Measurements from ENCODE around the gene RPSA. TPM values are rescaled to one million over a fixed set of nuclear protein-coding genes. Genes with fewer than 3 reads are reported as not detected.

Gene RPSA
- total RNA-seq, 1 donor from 2014 or later = 2,720 TPM

- H3K4me3 ChIP-seq (ENCODE audit: low read depth, low read length) = peak overlapping the region; percentile 95
- no peak for DNase-seq (ENCODE audit: low read depth)
- TF ChIP-seq, protein P1, sequence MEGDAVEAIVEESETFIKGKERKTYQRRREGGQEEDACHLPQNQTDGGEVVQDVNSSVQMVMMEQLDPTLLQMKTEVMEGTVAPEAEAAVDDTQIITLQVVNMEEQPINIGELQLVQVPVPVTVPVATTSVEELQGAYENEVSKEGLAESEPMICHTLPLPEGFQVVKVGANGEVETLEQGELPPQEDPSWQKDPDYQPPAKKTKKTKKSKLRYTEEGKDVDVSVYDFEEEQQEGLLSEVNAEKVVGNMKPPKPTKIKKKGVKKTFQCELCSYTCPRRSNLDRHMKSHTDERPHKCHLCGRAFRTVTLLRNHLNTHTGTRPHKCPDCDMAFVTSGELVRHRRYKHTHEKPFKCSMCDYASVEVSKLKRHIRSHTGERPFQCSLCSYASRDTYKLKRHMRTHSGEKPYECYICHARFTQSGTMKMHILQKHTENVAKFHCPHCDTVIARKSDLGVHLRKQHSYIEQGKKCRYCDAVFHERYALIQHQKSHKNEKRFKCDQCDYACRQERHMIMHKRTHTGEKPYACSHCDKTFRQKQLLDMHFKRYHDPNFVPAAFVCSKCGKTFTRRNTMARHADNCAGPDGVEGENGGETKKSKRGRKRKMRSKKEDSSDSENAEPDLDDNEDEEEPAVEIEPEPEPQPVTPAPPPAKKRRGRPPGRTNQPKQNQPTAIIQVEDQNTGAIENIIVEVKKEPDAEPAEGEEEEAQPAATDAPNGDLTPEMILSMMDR (conservative IDR thresholded peaks at IDR 0.05; ENCODE audit: low read depth, low read length) = no peak
Observed at GRCh38 chr3:39405687-39406367, 693 bp upstream of the RPSA start.

DNA sequence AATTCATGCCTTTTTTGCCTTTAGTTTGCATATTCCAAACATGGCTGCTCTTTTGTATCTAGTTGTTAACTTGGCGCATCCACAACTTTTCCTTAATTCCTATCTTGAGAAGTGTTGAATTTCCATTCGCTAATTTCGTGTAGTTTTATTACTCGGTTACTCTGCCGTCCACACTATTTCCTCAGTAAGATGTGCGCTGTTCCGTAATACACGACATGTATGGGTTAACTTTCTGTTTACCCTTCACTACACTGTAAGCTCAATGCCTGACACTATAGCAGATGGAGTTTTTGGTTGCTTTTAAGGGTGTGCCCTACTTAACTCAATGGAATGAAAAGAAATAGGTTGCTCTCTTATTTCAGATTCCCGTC, 724 bp downstream of the RPSA start:
- no peak for DNase-seq (ENCODE audit: low read depth)
- H3K4me3 ChIP-seq (ENCODE audit: low read depth, low read length) = peak overlapping the region; percentile 95
- TF ChIP-seq, protein P1 (conservative IDR thresholded peaks at IDR 0.05; ENCODE audit: low read depth, low read length) = no peak

DNA sequence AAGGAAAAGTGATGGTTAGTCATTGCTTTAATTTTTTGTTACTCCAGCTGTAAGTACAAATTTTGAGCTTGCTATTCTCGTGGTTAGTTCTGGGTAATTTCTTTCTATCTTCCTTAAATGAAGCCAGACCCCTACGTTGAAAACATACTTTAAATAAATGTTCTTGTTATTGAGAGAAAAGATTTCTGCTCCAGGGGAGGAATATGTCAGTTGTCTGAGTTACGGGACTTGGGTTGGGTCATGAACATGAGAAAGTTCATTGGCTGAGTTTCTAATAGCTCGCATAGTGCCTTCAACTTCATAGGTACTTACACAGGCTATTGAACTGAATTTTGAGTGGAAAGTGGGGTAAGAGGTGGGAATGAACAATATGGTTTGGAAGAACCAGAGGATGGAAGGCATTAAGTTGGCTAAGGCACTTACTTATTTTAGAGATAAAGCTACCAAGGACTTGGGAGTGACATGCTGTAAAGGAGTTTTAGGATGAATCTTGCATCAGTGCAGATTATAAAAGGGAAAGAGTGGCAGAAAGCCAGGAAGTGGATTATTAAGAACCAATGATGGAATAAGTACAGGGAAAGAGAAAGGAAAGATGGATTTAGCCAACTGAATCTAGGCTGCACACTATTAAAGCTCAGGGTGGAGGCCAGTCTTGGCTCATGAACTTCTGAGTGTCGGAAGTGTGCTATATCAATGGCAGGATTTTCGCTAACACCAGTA, 1.4 kb downstream of the RPSA start:
- TF ChIP-seq, protein P1 (conservative IDR thresholded peaks at IDR 0.05; ENCODE audit: low read depth, low read length) = no peak
- no peak for DNase-seq (ENCODE audit: low read depth)
- H3K4me3 ChIP-seq (ENCODE audit: low read depth, low read length) = peak overlapping the region; percentile 95

DNA sequence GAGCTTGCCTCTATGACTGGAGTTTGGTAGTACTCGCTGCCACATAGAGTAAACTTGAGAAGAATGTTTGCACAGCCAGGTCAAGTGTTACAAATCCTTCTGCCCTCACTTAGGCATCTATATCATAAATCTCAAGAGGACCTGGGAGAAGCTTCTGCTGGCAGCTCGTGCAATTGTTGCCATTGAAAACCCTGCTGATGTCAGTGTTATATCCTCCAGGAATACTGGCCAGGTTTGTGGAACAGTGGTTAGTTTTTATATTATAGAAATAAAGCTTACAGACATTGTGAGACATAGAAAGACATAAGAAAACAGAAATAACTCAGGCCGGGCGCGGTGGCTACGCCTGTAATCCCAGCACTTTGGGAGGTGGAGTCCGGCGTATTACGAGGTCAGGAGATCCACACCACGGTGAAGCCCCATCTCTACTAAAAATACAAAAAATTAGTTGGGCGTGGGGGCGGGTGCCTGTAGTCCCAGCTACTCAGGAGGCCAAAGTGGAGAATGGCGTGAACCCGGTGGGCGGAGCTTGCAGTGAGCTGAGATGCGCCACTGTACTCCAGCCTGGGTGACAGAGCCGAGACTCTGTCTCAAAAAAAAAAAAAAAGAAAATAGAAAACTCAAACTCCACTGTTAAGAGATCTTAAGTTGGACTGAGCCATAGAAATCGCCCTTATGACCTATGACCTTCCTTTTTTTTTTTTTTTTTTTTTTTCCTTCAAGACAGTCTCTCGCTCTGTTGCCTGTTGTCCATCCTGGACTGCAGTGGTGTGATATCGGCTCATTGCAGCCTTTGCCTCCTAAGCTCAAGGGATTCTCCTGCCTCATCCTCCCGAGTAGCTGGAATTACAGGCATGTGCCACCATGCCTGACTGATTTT, 2.2 kb downstream of the RPSA start:
- no peak for DNase-seq (ENCODE audit: low read depth)
- peak overlapping the region; percentile 95 for H3K4me3 ChIP-seq (ENCODE audit: low read depth, low read length)
- TF ChIP-seq, protein P1 (conservative IDR thresholded peaks at IDR 0.05; ENCODE audit: low read depth, low read length) = no peak

- no peak for DNase-seq (ENCODE audit: low read depth)
Observed at GRCh38 chr3:39409514-39410136, 3.1 kb downstream of the RPSA start.

DNA sequence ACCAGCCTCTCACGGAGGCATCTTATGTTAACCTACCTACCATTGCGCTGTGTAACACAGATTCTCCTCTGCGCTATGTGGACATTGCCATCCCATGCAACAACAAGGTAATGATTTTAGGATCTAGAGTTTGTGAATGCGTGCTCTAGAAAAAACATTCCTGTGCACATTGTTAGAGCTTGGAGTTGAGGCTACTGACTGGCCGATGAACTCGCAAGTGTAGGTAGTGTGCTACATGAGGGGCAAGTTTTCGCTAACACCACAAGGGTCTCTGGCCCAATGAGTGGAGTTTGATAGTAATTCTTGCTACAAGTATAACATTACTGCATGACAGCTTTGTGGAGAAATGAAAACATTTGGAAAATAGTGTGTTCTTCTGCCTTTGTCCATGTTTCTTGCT, 4.4 kb downstream of the RPSA start:
- DNase-seq (ENCODE audit: low read depth) = no peak
- no peak overlapping the region for H3K4me3 ChIP-seq (ENCODE audit: low read depth, low read length)
- TF ChIP-seq, protein P1 (conservative IDR thresholded peaks at IDR 0.05; ENCODE audit: low read depth, low read length) = no peak

More at GRCh38 chr3:39409514-39410136, 3.1 kb downstream of the RPSA start:
- TF ChIP-seq, protein P1 (conservative IDR thresholded peaks at IDR 0.05; ENCODE audit: low read depth, low read length) = no peak
- H3K4me3 ChIP-seq (ENCODE audit: low read depth, low read length) = no peak overlapping the region

Data from epithelial cell of proximal tubule (primary cell).